Body of pancreas (tissue), 4 donors: ENCODE measurements around the gene PFKFB1.

ENCODE experiments used
- POLR2A ChIP-seq, 3 donors: fragments of 450-650 bp; IDR thresholded peaks; one replicate each; pipeline ENCODE4 v1.6.1; 2016; ENCODE audit warnings: antibody characterized with exemption in 3 of 3, mild to moderate bottlenecking in 2 of 3
- TF ChIP-seq, protein P1 (sequence below), 7 experiments: fragments of 450-650 bp in 4 of 7; fragments of 200-600 bp in 3 of 7; sonication (generic) in 3 of 7; IDR thresholded peaks; one replicate each; pipeline ENCODE4 v1.5.1; 2016 to 2019; ENCODE audit warnings: antibody characterized with exemption in 7 of 7

- TF ChIP-seq, protein P1, sequence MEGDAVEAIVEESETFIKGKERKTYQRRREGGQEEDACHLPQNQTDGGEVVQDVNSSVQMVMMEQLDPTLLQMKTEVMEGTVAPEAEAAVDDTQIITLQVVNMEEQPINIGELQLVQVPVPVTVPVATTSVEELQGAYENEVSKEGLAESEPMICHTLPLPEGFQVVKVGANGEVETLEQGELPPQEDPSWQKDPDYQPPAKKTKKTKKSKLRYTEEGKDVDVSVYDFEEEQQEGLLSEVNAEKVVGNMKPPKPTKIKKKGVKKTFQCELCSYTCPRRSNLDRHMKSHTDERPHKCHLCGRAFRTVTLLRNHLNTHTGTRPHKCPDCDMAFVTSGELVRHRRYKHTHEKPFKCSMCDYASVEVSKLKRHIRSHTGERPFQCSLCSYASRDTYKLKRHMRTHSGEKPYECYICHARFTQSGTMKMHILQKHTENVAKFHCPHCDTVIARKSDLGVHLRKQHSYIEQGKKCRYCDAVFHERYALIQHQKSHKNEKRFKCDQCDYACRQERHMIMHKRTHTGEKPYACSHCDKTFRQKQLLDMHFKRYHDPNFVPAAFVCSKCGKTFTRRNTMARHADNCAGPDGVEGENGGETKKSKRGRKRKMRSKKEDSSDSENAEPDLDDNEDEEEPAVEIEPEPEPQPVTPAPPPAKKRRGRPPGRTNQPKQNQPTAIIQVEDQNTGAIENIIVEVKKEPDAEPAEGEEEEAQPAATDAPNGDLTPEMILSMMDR (IDR thresholded peaks at IDR 0.05), result no peak
- TF ChIP-seq POLR2A (IDR thresholded peaks at IDR 0.05), result no peak
Observed at GRCh38 chrX:54978448-54978847, 15.5 kb downstream of the PFKFB1 start.
